UCSD-AML1 (cell line): ENCODE measurements around the gene FNDC1.

Source experiments
- DNase-seq: peaks from one replicate; lab custom pipeline; 2025; ENCODE audit not compliant: unreplicated experiment; lab: John Stamatoyannopoulos, UW

Gene FNDC1

GRCh38 chr6:159305159-159305558 is 136.0 kb downstream of the FNDC1 start:
- no peak for DNase-seq

DNA sequence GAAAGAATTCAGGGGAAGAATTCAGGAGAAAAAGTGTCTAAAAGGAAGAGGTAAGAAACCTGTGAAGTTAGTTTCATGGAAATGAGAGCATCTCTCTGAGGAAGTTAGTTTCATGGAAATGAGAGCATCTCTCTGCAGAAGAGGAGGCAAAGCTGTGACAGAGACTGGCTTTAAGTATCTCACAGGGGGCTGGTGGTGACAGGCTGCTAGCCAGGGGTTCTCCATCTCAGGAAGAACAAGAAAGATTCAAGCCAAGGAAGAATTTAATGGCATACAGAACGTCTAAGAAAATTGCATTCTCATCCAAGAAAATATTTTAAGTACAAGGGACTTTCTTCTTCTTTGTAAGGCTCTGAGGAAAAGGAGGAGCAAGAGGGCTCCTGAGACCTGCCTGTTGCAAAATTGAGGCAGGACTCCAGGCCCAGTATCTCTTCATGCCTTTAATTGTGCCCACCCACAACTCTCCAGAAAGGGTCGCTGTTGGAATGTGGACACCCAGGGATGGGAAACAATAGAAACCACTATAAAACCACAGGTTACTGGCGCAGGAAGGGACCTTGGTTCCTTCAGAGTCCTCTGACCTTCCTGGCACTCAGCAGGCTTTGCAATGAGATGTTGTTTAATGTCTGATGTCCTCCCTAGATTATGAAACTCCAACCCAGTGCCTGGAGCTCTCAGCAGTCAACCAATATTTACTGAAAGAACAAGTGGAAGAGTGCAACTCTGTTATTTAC is 136.8 kb downstream of the FNDC1 start:
- DNase-seq = no peak

DNA sequence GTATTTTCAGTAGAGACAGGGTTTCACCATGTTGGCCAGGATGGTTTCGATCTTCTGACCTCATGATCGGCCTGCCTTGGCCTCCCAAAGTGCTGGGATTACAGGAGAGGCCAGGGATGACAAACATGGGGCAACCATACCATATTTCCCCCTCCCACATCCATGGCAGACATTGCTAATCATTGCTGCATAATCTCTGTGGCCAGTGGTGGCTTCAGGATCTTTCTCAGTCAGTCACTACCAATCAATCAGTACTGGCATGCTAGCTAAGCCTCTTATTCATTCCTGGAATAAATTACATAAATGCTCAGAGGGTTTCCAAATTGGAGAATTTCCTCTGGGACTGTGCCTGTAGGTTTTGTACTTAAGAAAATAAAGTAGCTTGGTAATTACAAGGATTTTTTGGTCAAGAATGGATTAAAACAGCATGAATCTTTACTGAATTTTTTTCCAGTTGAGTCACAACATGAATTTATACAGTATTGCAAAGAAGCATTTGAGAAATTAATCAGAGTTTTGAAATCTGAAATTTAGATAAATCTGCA is 138.1 kb downstream of the FNDC1 start:
- no peak for DNase-seq

DNA sequence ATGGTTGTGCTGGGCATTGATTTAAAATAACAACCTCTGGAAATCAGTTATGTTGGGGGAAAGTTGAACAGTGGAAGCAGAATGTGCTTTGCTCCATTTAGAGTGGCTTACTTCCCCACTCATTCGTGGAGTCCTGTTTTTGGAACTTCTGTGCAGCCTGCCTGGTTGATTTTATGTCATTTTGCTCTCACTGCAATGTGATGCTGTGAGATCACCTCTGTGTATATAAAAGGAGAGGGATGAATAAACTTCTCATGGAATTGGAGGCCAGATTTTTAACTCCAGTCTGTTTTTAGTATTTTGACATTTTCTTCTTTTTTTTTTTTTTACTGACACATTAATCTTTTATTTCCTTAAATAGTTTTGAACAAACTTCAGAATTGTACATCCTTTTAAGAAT is 139.0 kb downstream of the FNDC1 start:
- DNase-seq = no peak

DNA sequence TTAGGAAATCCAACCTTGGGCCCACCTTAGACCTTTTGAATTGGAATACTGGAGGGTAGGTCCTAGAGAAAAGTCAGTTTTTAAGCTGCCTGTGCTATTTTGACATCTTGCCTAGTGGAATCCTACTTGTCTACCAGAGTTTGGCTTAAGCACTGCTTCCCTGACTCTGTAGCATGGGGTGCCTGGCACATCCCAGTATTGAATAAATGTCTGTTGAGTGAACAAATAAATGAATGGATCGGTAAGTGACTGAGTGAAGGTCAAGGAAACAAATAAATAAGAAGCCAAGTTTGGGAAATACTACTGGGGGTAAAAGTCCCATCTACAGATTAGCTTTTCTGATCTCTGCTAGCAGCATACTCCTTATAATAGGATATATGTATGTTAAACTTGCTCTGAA is 140.5 kb downstream of the FNDC1 start:
- no peak for DNase-seq

DNA sequence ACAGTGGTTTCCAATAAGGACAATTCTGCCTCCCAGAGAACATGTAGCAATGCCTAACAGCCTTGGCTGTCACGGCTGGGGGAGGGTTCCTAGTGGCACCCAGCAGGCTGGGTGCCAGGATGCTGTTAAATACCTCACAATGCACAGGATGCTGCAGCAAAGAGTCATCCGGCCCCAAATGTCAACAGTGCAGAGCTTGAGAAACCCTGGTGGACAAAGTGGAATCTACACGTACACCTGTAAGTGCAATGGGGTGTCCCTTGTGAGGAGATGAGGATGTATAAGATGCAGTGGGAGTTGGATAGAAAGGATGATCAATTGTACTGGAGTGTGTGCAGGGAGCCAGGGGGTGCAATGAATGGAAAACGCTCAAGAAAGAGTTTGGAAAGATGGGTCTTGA is 142.4 kb downstream of the FNDC1 start:
- no peak for DNase-seq

- DNase-seq = no peak
These were observed 143.0 kb downstream of the FNDC1 start for GRCh38 chr6:159312206-159312605.

DNA sequence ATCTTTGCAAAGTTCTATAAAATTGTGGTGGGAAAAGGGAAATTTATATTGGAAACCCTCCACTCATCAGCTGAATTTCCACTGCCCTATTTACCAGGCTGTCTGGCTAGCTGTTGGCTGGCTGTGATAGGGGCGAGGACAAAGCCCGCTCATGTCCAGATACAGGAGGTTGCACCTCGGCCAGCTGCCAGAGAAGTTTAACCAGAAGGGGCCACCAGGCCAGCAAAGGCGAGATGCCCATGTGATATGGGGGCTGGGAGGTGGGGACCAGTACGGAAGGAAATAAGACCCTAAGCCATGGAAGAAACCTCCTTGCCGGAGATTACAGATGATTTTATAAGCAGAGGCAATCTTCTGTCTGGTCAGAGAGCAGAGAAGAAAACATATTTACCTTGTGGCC is 143.8 kb downstream of the FNDC1 start:
- no peak for DNase-seq

DNA sequence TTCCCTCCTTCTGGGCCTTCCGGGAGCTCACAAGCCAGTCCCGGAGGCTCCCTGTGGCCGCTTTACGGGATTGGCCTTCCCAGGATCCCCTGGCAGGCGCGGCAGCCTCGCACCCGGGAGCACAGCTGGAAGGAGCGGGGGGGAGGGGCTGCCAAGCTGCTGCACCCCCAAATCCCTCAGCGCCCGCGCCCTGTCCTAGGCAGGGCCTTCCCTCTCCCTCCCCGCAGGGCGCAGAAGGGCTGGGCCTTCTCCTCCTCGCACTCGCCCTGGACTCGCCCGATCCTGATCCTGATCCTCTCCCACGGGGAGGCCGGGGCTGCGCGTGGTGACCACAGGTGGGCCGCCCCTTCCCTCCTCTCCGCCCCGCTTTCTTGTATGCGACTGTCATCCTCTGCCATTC is 146.4 kb downstream of the FNDC1 start:
- DNase-seq = no peak

DNA sequence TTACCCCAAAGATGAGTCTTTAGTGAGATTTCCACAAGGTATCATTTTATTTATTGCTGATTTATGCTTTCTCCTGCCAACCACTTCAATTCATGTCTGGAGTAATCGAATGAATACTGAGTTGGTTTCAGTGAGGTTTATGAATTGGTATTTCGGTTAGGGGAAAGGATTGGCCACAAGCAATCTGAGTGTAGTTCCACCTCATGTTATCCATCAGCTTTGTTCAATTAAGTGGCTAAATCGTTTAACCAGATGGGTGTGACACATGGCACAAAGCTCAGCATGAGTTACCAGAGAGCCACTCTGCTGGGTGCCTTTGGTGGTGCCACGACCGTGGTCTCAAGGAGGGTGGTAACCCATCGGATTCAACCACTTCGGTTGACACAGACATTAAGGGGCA is 148.2 kb downstream of the FNDC1 start:
- DNase-seq = no peak

DNA sequence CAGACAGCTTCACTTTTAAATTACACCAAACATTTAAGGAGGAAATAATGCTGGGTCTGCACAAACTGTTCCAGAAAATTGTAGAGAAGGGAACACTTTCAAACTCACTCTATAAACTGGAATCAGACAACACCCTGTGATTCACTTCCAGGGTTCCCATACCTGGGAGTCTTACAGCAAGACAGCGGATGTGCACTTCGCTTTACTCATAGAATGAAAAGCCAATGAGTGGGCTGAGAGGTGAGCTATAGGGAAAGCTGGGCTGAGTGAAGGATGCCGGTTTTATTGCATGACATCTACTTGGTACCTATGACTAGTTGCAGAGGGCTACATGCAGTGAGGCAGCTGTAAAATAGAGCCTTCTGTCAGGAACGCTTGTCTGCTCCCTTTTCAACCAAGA is 152.1 kb downstream of the FNDC1 start:
- no peak for DNase-seq
